GM21786 (cell line): Measurements from ENCODE around the gene RRAS2.

Experiments used
- ATAC-seq: cut with Tn5 transposase; IDR thresholded peaks from one replicate; pipeline ENCODE4 v1.9.1; 2021; ENCODE audit not compliant: unreplicated experiment

The RRAS2 gene

GRCh38 chr11:14229472-14229871 lies 129.5 kb downstream of the RRAS2 start:
- ATAC-seq: no peak

DNA sequence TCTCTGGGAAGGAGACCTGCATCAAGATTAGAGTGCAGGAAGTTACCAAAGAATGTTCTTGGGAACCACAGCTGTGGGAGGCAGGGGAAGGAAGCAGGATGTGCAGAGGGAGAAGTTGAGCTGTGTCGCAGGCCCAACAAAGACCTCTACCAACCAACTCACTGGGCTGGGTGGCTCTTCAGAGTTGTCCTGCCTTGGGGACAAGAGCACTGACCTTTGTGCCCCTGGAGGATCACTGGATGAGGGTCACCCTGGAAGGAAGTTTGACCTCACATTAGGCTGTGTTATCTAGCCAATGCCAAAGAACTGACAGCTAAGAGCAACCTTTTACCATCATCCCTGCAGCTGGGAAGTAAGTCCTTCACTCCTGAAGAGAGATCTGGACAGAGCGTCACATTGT lies 130.6 kb downstream of the RRAS2 start:
- no peak for ATAC-seq
